Retina (tissue), 1 donor: ENCODE measurements around the gene FAM156A.
"Not testable (repeated sequence)": the region's sequence is repeated elsewhere in the genome, so short reads cannot be mapped to it uniquely, and the experiment has no call there.

ENCODE experiments used
- DNase-seq: peaks from one replicate; pipeline ENCODE4 v3.0.0-alpha.2; 2016

The FAM156A gene, protein sequence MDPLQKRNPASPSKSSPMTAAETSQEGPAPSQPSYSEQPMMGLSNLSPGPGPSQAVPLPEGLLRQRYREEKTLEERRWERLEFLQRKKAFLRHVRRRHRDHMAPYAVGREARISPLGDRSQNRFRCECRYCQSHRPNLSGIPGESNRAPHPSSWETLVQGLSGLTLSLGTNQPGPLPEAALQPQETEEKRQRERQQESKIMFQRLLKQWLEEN

DNA sequence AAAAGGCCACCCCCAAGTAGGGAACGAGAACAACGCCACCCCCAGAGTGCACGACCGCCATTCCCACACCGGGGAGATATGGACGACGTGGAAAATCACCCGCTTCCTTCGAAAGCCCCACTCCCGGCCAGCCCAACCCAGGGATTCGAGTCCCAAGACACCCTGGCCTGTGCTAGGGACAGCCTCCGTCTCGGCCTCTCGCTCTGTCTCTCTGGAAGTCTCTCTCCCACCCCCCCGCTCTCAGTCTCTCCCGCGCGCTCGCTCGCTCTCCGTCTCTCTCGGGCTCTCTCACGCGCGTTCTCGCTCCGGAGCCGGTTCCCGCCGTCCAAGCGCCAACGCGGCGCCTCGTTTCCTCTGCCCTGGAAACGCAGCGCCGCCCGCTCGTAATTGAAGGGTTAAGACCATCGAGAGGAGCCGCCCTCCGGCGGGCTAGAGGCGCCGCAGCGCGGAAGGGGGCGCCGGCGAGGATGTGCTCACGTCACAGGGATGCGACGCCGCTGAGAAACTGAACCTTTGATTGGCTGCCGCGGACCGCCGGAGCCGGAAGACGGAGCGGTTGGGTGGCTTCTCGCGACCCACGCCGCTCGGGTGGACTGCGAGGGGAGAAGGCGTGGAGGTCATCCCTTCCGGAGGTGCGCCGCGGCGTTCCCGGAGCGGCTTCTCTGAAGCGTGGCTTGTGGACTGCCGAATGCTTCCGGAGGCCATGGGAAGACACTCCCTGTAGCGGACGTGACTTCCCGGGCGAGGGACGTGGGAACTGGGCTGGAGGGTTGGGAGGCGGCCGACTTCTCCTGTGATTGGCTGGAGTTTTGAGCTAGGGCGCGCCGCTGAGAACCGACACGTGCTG, at the start of gene FAM156A:
FAM156A (minus strand) TSS at position 406 of the 847 bp plus-strand sequence. CDS start 9,930 bp downstream, outside the sequence.
- not testable (repeated sequence) for DNase-seq

DNA sequence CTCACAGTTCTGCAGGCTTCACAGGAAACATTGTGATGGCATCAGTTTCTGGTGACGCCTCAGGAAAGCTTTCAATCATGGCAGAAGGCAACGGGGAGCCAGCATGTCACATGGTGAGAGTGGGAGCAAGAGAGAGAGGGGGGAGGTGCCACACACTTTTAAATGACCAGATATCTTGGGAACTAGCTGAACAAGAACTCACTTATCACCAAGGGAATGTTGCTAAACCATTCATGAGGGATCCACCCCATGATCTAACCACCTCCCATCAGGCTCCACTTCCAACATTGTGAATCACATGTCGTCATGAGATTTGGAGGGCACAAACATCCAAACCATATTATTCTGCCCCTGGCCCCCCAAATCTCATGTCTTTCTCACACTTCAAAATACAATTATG, 47.0 kb upstream of the FAM156A start:
- DNase-seq, result no peak

DNA sequence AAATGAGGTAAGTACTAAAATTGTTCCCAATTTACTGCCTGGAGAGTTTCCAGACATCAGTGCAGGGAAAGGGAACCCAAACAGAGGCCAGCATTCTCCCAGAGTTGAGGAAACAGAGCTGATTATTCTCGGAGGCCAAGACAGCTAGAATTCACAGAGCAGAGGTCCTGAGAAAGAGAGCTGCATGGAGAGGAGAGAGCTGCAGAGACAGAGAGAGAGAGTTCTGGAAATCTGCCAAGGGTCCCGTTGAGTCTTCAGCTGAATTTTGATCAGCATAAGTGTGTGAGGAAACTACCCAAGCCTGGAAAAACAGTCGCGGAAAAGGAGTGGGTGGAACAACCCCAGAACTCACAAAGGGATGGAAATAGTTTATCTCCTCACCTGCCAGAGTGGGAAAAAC, 46.5 kb upstream of the FAM156A start:
- no peak for DNase-seq

DNA sequence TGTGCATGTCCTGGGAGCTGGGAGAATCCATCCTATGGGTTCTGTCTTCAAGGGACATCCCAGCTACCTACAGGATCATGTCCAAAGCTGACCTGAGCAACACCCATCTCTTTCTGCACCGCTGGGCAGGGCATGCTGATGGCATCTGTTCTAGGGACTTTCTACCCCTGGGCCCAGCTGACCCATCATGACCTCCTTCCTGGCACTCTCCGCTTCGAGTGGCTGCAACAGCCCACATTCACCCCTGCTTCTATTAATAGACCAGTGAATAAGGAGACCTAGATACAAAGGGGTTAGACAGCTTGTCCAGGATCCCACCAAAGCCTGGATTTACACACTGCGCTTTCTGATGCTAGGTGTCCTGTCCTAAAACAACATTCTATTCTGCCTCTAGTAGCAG, 45.7 kb upstream of the FAM156A start:
- DNase-seq, result no peak

DNA sequence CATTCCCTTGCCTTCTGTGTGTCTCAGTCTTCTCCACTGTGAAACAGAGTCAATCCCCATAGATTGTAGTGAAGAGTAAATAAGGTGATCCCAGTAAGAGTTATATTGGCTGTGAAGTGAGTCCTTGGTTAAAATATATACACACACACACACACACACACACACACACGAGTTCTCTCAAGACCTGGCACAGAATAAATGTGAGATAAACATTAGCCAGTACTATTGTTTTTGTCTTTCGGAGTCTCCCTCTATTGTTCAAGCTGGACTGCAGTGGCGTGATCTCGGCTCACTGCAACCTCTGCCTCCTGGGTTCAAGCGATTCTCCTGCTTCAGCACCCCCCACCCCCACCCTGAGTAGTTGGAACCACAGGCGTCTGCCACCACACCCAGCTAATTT, 44.8 kb upstream of the FAM156A start:
- no peak for DNase-seq

DNA sequence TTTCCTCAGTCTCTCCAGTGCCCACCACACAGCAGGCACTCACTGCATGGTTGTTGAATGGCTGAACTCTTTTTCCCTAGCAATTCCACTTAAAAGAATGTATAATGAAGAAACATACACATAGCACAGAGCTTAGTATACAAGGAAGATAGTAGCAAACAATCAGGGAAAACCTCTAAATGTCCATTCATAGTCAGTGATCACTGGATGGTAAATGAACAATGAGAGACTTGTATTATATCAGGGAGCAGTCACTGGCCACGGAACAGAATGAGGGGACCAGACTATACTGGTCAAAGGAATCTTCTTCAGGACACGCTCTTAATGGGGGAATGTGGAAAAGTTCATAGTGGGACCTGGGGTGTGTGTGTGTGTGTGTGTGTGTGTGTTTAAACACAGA, 43.6 kb upstream of the FAM156A start:
- no peak for DNase-seq

DNA sequence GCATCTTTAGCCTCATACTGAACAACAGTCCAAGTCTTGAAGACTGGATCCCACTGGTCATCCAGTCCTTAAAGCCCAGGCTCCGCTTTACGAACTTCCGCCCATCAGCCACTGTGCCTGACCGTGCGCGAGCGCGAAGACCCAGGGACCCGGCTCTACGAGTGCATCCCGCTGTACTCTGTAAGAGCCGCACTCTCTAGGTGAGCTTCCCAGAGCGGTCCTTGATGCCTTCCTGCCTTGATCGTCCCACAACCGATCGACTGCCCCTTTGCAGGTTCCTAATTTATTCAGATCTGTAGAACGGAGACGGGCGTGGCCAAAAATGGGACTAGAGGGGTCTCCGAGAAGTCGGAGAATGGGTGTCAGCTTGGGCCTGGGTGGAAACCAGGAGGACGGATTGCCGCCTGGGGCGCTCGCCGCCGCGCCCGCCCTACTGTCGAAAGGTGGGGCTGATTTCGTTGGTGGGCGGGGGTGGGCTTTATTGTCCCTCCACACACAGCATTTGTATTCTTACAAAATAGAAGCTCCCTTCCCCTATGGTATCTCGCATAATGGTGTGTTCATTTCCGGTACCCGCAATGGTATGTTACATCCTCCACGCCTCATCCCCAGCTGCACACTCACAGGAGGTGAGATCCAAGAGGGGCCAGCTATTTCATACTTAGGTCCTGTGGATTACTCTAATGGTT, 42.3 kb upstream of the FAM156A start:
- DNase-seq, result peak; percentile 39

DNA sequence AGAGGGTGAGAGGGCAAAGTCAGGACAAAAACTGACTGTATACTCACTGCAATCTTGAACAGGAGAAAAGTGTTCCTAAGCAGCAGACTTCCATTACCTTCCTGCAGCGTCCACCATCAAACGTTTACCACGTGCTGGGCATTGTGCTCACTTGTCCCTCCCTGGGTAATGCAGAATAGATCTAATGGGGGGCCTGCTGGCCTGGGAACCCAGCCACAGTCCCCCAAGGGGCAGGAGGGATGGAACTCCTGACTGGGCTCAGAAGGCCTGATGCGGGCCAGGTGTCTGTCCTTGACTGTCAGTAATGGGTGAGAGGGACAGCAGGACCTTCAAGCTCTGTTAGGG, 37.6 kb upstream of the FAM156A start:
- DNase-seq, result no peak

DNA sequence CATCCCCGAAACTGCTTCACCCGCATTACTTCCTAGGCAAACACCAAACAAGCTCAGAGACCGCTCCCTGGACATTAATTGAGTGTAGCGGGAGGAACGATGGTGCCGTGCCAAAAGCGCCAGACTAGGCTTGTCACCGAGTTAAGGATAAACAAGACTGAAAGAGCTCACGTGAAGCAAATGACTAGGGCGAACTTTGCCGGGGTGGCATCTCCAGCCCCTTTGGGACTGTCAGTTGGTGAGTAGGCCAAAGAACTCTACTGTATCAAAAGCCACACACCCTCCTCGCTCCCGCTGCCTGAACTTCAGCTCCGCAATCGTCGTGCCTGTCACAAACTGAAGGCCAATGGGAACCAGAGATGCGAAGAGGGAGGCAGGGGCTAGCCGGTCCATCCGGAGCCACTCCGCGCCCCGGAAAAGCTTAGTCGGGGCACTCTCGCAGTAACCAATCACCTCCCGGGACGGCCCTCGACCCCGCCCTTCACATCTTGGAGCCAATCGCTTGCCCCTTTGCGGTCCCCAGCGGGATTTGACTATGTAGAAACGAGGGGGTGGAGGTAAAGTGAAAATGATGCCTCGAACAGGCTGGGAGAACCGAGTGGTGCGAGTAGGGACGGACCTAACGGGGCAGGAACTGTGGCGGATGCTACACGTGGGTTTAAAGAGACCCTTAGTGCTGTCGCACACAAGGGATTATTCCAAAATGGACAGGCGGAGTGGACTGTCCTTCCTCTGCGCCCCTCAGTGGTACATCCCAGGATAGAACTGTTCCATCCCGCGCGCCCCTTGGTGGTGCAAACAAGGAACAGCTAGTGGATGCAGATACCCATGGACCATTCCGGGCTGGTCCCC, 37.0 kb upstream of the FAM156A start:
- DNase-seq, result peak; percentile 95

DNA sequence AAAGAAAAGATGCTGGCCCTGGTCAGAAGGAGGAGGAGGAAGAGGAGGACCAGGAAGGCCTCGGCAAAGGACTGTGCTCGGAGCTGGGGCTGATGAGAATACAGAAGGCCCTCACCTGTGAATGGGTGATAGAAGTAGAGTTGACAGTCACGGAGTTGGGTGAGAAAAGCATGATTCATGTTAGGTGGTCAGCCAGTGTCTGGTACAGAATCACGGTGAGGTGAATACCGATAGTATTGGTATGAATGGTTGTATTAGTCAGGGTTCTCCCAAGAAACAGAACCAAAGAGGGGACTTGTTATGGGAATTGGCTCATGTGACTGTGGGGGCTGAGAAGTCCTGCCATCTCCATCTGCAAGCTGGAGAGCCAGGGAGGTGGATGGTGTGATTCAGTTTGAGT, 32.5 kb upstream of the FAM156A start:
- DNase-seq, result no peak

DNA sequence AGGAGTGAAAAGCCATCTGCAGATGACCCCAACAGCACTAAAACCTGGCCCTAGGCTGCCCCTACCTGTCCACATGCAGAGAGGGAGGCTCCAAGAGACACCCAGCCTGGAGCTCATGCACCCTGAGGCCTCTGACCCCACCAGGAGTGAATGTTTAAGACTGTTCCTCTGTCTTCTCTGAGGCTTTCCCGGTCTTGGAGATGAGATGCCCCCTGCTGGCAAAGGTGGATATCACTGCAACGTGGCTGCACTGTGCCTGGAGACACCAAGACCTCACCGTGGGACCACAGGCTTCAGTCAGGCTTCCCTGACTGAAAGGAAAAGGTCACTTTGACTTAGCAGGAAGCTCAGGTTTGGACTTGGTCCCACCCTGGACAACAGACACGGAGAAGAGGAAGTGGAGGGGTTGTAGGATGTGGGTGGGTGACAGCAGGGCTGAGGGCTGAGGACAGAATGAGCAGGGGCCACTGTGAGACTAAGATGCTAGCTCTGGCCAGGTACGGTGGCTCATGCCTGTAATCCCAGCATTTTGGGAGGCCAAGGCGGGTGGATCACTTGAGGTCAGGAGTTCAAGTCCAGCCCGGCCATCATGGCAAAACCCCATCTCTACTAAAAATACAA, 31.8 kb upstream of the FAM156A start:
- peak; percentile 50 for DNase-seq

DNA sequence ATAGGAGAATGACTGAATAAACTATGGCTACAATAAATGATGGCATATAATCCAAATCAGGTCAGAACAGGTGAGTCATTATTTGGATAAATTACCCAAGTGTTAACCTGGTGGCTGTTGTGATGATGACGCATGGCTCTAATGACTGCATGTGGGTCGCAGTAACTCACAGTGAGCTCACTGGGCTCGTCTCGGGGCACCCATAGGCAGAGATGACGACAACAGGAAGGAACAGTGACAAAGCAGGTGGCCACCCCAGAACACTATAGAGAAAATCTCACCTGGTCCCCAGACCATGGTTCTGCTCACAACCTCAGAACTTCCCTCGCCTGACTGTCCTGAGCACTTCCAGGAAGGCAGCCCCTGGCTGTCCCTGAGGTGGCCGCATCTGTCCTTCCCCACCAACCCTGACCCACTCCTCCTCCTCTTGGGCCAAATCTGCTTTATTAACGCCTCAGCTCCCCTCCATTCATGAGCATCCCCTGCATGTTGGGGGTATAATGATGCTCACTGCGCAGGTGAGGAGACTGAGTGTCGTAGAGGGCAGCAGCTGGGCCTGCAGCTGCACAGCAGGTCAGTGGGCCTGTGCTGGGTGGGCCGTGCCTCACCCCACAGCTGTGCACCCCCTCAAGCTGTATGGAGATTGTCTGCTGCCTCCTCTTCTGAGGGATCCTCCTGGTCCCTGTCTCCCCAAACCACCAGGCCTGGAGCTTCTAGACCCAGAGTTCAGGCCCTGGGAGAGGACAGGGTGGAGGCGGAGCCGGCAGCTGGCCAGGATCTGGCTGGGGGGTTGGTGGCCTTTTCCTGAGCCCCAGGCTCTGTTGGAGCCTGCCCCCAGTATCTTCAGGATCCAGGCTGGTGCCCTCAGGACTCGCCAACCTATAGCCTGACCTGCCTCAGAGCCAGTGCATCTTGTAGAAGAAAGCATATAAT, 30.9 kb upstream of the FAM156A start:
- no peak for DNase-seq

DNA sequence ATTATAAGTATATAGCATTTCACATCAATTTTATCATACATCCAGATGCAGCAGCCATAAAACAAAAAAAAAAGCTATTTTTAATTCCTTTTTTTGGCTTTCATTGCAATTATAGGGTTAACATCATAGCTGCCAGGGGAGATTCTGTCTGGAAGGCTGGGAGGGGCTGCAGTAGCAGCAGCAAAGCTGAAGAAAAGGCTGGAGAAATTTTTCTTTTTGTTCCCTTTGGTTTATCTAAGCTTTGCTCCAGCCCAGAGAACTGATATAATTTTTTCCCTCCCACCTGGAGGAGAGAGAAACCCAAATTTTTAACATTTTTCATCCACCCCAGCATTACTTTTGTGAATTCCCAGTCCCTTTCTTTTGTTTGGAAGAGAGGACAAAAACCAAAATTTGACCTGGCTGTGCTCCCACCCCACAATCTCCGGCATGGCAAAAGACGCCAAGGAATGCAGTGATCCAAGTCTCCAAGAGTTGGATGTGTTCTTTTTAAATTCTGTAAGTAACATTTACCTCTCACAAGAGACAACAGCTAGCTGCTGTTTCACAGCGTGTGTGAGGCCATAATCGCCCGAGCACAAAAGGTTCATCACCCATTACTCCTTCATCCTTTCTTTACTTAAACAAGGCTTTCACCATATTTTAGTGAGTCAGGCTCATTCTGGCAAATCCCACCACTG, 25.1 kb upstream of the FAM156A start:
- DNase-seq, result peak; percentile 30

DNA sequence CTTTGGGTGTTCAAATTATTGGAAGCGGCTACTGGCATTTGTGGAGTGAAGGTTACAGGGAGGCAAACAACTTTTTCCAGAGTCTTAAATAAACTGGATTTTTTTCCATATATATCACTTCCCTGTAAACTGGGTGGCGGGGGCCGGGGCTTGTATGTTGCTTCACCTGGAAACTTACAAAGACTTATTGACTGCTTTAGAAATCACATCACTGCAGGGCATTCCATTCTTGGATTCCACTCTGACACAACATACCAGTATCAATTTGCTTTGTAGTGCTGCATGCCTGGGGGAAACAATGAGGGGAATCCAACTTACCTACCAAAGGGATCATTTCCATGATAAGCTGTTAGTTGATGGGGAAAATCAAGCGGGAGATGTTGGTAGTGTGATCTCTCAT, 21.7 kb upstream of the FAM156A start:
- no peak for DNase-seq

DNA sequence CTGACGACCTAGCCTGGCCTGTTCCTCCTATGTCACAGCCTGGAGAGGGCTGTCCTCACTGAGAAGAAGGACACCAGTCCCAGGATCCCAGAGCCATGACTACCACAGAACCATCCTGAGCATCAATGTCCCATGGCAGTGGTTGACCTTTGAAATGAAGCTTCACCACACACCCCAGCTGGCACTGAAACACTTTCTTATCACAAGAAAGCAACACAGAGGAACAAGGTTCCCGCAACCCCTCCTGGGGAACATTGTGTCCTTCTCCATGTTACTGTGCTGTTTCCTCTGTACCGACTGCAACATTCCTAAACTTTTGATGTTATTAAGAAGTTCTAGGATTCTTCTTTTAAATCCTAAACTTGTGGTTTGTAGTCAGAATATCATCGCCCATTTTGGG, 21.2 kb upstream of the FAM156A start:
- DNase-seq, result no peak

DNA sequence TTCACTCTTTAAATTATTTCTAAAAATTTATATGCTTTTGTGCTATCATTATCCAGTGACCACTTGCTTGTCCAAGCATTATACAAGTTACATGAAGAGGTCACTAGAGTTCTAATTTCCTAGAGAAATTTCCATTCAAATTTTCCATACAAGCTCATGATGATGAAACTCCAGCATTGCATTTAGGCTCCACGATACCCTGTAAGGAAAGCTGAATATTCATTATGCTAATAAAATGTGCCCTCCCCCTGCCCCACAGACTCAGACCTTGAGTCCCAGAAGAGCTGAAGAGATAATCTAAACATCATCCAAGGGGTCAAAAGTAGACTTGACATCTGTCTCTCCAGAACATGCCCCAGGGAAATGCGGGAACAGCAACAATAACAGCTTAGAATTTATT, 19.6 kb upstream of the FAM156A start:
- DNase-seq, result no peak

DNA sequence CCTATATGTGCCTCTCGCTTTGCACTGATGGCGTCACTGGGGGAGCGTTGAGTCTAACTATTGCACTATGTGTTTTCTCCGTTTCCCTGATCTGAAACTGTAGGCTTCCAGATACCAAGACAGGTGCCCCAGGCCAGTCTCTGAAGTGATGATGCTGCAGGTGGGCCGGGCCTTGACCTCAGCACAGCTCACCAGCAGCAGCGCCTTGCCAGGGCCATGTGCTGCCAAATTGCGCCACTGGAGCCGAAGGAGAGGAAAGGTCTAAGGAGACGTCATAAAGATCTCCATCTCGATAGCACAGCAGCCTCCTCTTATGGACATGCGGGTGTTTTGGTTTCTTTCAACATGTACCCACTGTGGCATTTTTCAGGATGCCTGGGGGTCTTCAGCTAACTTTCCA, 17.3 kb upstream of the FAM156A start:
- DNase-seq, result not testable (repeated sequence)

DNA sequence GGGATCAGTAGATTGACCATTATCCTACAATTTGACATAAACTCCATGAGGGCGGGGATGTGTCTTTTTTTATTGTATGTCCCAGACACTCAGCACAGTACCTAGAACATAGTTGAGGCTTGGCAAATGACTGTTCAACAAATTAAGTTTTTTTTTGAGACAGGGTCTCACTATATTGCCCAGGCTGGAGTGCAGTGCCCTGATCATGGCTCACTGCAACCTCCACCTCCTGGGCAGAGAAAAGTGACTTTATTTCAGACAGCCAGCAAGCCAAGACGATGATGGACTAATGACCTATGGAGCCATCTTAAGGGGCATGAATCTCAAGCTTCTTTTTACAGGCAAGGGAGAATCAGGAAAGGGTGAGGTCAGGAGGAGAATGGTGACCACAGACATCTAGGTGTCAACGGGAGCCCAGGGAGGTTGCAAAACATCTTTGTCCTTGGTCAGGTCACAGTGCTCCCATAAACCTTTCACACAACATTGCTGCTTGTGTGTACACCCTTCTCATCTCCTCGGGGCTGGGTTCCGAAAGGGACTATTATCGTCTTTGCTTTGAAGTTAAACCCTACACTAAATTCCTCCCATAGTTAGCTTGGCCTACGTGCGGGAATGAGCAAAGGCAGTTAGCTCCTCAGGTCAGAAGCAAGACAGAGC, 16.1 kb upstream of the FAM156A start:
- DNase-seq, result not testable (repeated sequence)

DNA sequence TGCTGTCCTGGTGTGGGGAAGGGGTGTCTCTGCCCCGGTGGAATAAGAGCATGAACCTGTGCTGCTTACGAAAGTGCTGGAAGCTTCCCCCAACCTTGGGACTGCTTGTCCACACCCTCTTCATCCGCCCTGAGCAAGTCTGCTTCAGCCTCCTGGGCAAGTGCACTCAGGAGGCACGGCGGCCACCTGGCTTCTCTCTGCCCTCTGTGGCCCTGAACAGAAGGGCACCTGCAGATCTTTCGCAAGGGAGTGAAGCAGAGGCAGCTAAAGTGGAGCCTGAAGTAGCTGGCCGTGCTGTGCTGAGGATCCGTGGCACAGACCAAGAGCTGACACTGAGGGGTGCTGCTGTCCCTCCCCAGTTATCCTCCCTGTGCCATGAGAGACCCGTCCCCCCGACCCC, 9.6 kb upstream of the FAM156A start:
- DNase-seq, result not testable (repeated sequence)
